Gastrocnemius medialis (tissue), 4 donors: ENCODE results near the gene CHCHD6. TPM values are rescaled to one million over a fixed set of nuclear protein-coding genes. Genes with fewer than 3 reads are reported as not detected.

ENCODE experiments used
- ATAC-seq, 2 donors: fragments of 150-250 bp; one replicate each; pipeline ENCODE4 v1.9.1; 2016
- DNase-seq, 2 donors: peaks; one replicate each; pipeline ENCODE4 v3.0.0-alpha.2; 2019
- H3K27ac ChIP-seq, 4 donors: fragments of 200-600 bp; sonication (generic); 1 replicate in 1 of 4; 2 replicates in 3 of 4; pipeline ENCODE4 v1.5.1; 2016 to 2018; ENCODE audit warnings: mild to moderate bottlenecking in 2 of 4, moderate library complexity in 1 of 4
- H3K27me3 ChIP-seq, 3 donors: fragments of 200-600 bp; sonication (generic) in 2 of 3; 1 replicate in 1 of 3; 2 replicates in 2 of 3; pipeline versions ENCODE4 v1.5.1 to v1.6.0; 2016 to 2019; ENCODE audit warnings: mild to moderate bottlenecking in 1 of 3, moderate library complexity in 1 of 3
- H3K36me3 ChIP-seq, 2 donors: fragments of 200-600 bp; sonication (generic) in 1 of 2; one replicate each; pipeline ENCODE4 v1.5.1; 2017 to 2018
- H3K4me1 ChIP-seq, 2 donors: fragments of 200-600 bp; sonication (generic) in 1 of 2; one replicate each; pipeline ENCODE4 v1.5.1; 2016 to 2017; ENCODE audit warnings: mild to moderate bottlenecking in 2 of 2
- H3K4me3 ChIP-seq, 4 donors: fragments of 200-600 bp; sonication (generic) in 3 of 4; 1 replicate in 1 of 4; 2 replicates in 3 of 4; pipeline ENCODE4 v1.5.1; 2016 to 2019; ENCODE audit warnings: mild to moderate bottlenecking in 2 of 4
- H3K9me3 ChIP-seq, 3 donors: fragments of 200-600 bp; sonication (generic) in 2 of 3; 1 replicate in 1 of 3; 2 replicates in 2 of 3; pipeline ENCODE4 v1.5.1; 2016 to 2019
- CTCF ChIP-seq, 5 experiments: fragments of 450-650 bp in 3 of 5; fragments of 200-600 bp in 2 of 5; sonication (generic) in 2 of 5; IDR thresholded peaks in 4 of 5; conservative IDR thresholded peaks in 1 of 5; 1 replicate in 4 of 5; 2 replicates in 1 of 5; pipeline ENCODE4 v1.5.1; 2016 to 2019; ENCODE audit warnings: antibody characterized with exemption in 5 of 5, mild to moderate bottlenecking in 3 of 5, moderate library complexity in 3 of 5
- POLR2A ChIP-seq, 2 donors: fragments of 450-650 bp; IDR thresholded peaks; one replicate each; pipeline ENCODE4 v1.6.1; 2017; ENCODE audit warnings: antibody characterized with exemption in 2 of 2, mild to moderate bottlenecking in 2 of 2, moderate library complexity in 2 of 2
- in situ Hi-C, 4 donors: fragments of 200-750 bp; cut with MboI; loops; one replicate each; pipeline versions ENCODE4 v1.15.0 to v1.8.0; 2017; ENCODE audit warnings: low sequenced_read_pairs in 4 of 4
- intact Hi-C: fragments of 100-400 bp; cut with DNase I; formaldehyde crosslinking; loops from one replicate; pipeline ENCODE4 v1.15.1; 2023; ENCODE audit warnings: low total_unique reads
- total RNA-seq, 4 donors: library from RNA; depleted of rRNA; stranded (reverse); fragments of >200 nt; gene quantifications; one replicate each; pipeline versions ENCODE4 v1.1.0 to v1.2.3, GENCODE V29; 2016

CHCHD6 gene
- total RNA-seq, 4 donors from 2014 or later = 2.7 to 4.2 (median 3.4) TPM

GRCh38 chr3:126947429-126947828, 243.4 kb downstream of the CHCHD6 start:
- intact Hi-C loops (no loop called here), in situ Hi-C loops (no loop called here)
- no peaks in the 10 kb centered on the region for H3K9me3 ChIP-seq
- TF ChIP-seq CTCF (IDR thresholded peaks at IDR 0.05 in 4 of 5, conservative IDR thresholded peaks at IDR 0.05 in 1 of 5) (no peak), POLR2A (IDR thresholded peaks at IDR 0.05) (no peak)
- H3K27me3 ChIP-seq = no peaks in the 10 kb centered on the region
- H3K36me3 ChIP-seq = no peaks in the 10 kb centered on the region
- H3K27ac ChIP-seq = no peak overlapping the region
- ATAC-seq = no peak
- no peak for DNase-seq
- H3K4me1 ChIP-seq = peaks cover 9% of the 10 kb centered on the region in 2 donors
- H3K4me3 ChIP-seq = no peak overlapping the region

- TF ChIP-seq CTCF (IDR thresholded peaks at IDR 0.05 in 4 of 5, conservative IDR thresholded peaks at IDR 0.05 in 1 of 5) = no peak
- no peak for TF ChIP-seq POLR2A (IDR thresholded peaks at IDR 0.05)
- Histone ChIP-seq H3K27ac (no peak overlapping the region), H3K36me3 (no peaks in the 10 kb centered on the region), H3K4me1 (peaks cover 9% of the 10 kb centered on the region in 2 donors), H3K27me3 (no peaks in the 10 kb centered on the region), H3K9me3 (no peaks in the 10 kb centered on the region), H3K4me3 (no peak overlapping the region)
- ATAC-seq (peak; percentile 48 to 53), DNase-seq (no peak)
- intact Hi-C loops (no loop called here), in situ Hi-C loops (no loop called here)
Measured at GRCh38 chr3:126948980-126949535, 245.0 kb downstream of the CHCHD6 start.

GRCh38 chr3:126951561-126951960, 247.5 kb downstream of the CHCHD6 start:
- ATAC-seq (no peak), DNase-seq (no peak)
- intact Hi-C loops (no loop called here), in situ Hi-C loops (loop anchor here in 1 of 4 donors (25.0 kb wide), 1 partner anchor 189 kb away; no protein-coding TSS in a partner anchor)
- H3K4me1 ChIP-seq = peaks cover 9% of the 10 kb centered on the region in 2 donors
- H3K9me3 ChIP-seq = no peaks in the 10 kb centered on the region
- no peaks in the 10 kb centered on the region for H3K27me3 ChIP-seq
- no peak overlapping the region for H3K27ac ChIP-seq
- no peaks in the 10 kb centered on the region for H3K36me3 ChIP-seq
- TF ChIP-seq POLR2A (IDR thresholded peaks at IDR 0.05) (no peak), CTCF (IDR thresholded peaks at IDR 0.05 in 4 of 5, conservative IDR thresholded peaks at IDR 0.05 in 1 of 5) (no peak)
- H3K4me3 ChIP-seq = no peak overlapping the region

GRCh38 chr3:126952261-126952982, 248.4 kb downstream of the CHCHD6 start:
- ATAC-seq = no peak
- no peaks in the 10 kb centered on the region for H3K9me3 ChIP-seq
- intact Hi-C loops = no loop called here
- TF ChIP-seq CTCF (IDR thresholded peaks at IDR 0.05 in 4 of 5, conservative IDR thresholded peaks at IDR 0.05 in 1 of 5) (no peak), POLR2A (IDR thresholded peaks at IDR 0.05) (no peak)
- H3K36me3 ChIP-seq = no peaks in the 10 kb centered on the region
- no peak overlapping the region for H3K4me3 ChIP-seq
- in situ Hi-C loops = loop anchor here in 1 of 4 donors (25.0 kb wide), 1 partner anchor 190 kb away; no protein-coding TSS in a partner anchor
- H3K4me1 ChIP-seq = peaks cover 9% of the 10 kb centered on the region in 2 donors
- no peak overlapping the region for H3K27ac ChIP-seq
- H3K27me3 ChIP-seq = no peaks in the 10 kb centered on the region
- no peak for DNase-seq
